Measurements from ENCODE around the gene MFAP5. TPM values are rescaled to one million over a fixed set of nuclear protein-coding genes. Genes with fewer than 3 reads are reported as not detected.
"Not testable (repeated sequence)": the region's sequence is repeated elsewhere in the genome, so short reads cannot be mapped to it uniquely, and the experiment has no call there.

MFAP5 gene
- total and polyA plus RNA-seq, 10 of the 15 experiments (the other 5 are each of a cell fraction or from before 2014, with no cell fraction given): 0.06 to 0.14 (median 0.12) TPM; not detected in 7

DNA sequence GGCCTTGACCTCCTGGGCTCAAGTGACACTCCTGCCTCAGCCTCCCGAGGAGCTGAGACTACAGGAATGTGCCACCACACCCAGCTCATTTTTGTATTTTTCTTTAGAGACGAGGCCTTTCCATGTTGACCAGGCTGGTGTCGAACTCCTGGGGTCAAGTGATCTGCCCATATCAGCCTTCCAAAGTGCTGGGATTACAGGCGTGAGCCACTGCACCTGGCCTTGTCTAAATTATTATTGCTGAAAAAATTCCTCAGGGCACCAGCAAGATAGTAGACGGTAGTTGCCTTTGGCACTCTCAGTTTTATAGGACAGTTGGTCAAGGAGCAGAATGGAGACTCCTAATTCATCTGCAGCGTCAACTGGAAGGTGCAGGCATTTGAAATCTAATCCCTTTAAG, 47.4 kb downstream of the MFAP5 start:
- intact Hi-C loops (cut with micrococcal nuclease; ENCODE audit: unreplicated experiment) (no loop called here), in situ Hi-C loops (cut with MboI) (no loop called here)
- H4K20me1 ChIP-seq (ENCODE audit: control insufficient read depth, insufficient read depth): no peaks in the 10 kb centered on the region
- DNase-seq (ENCODE audit: low read depth, low spot score) (no peak), ATAC-seq (no peak), FAIRE-seq (no peak)
- H3K4me1 ChIP-seq (ENCODE audit: control insufficient read depth, insufficient read depth, low read length): peaks cover 25% of the 10 kb centered on the region; the same call in 1 of the 2 replicates
- ChIA-PET CTCF (interaction anchor here (7.7 kb wide), 1 partner anchor 32 kb away, joined by 97 read pairs; no protein-coding TSS in a partner anchor), RAD21 (ENCODE audit: unreplicated experiment) (no interaction called here), POLR2A (interaction anchor here (0.6 kb wide), 1 partner anchor 9 kb away, joined by 3 read pairs; no protein-coding TSS in a partner anchor), SMC1A (ENCODE audit: uncharacterized antibody, unreplicated experiment) (interaction anchor here (2.1 kb wide), 1 partner anchor 33 kb away, joined by 7 read pairs; no protein-coding TSS in a partner anchor)
- peaks cover 2% of the 10 kb centered on the region; the same call in 1 of the 3 replicates for H3K9me3 ChIP-seq (replicated peaks; ENCODE audit: control insufficient read depth, insufficient read depth, low read length)
- H3K4me3 ChIP-seq: no peak overlapping the region
- H3K27me3 ChIP-seq (replicated peaks in 1 of 2; ENCODE audit: control insufficient read depth in 2 of 2, insufficient read depth in 2 of 2, low read length in 1 of 2): no peaks in the 10 kb centered on the region
- TF ChIP-seq NFXL1 (IDR thresholded peaks at IDR 0.05; ENCODE audit: borderline replicate concordance): no peak
- no peak for TF ChIP-seq SIX5 (IDR thresholded peaks at IDR 0.05; ENCODE audit: low read depth, low read length, severe bottlenecking)
- TF ChIP-seq, protein P1, sequence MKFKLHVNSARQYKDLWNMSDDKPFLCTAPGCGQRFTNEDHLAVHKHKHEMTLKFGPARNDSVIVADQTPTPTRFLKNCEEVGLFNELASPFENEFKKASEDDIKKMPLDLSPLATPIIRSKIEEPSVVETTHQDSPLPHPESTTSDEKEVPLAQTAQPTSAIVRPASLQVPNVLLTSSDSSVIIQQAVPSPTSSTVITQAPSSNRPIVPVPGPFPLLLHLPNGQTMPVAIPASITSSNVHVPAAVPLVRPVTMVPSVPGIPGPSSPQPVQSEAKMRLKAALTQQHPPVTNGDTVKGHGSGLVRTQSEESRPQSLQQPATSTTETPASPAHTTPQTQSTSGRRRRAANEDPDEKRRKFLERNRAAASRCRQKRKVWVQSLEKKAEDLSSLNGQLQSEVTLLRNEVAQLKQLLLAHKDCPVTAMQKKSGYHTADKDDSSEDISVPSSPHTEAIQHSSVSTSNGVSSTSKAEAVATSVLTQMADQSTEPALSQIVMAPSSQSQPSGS (IDR thresholded peaks at IDR 0.05; ENCODE audit: low read length): no peak
- no peak for TF ChIP-seq WRNIP1 (IDR thresholded peaks at IDR 0.05; ENCODE audit: borderline replicate concordance, low read depth, low read length)
- no peak overlapping the region for H3K27ac ChIP-seq (ENCODE audit: control insufficient read depth, insufficient read depth)
- no TSS peak for BruUV-seq (replicated peaks)
- WGBS (ENCODE audit: insufficient coverage, insufficient replicate concordance, low lambda C conversion rate, missing lambda C conversion rate): 88% methylated on average over 6 of the region's 6 CpGs
- H3K9ac ChIP-seq (ENCODE audit: control insufficient read depth, insufficient read depth, low read length): no peak overlapping the region
- no peak overlapping the region for H2AFZ ChIP-seq (ENCODE audit: control insufficient read depth, low read depth, low read length)
- no peaks in the 10 kb centered on the region for H3K36me3 ChIP-seq (ENCODE audit: control insufficient read depth in 2 of 2, insufficient read depth in 2 of 2, low read length in 1 of 2)
- no peak overlapping the region for H3K4me2 ChIP-seq (ENCODE audit: control insufficient read depth, insufficient read depth)
- no peaks in the 10 kb centered on the region; the same call in none of the 2 replicates for H3K79me2 ChIP-seq (ENCODE audit: control insufficient read depth, insufficient read depth, low read length)

DNA sequence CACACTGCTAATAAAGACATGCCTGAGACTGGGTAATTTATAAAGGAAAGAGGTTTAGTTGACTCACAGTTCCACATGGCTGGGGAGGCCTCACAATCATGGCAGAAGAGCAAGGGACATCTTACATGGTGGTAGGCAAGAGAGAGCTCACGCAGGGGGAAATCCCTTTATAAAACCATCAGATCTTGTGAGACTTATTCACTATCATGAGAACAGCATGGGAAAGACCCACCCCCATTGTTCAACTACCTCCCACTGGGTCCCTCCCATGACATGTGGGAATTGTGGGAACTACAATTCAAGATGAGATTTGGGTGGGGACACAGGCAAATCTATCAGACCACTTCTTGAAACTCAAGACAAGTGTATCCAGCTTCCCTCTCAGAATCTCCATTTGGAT, 48.7 kb downstream of the MFAP5 start:
- H3K4me1 ChIP-seq (ENCODE audit: control insufficient read depth, insufficient read depth, low read length): peaks cover 32% of the 10 kb centered on the region
- RAD21 ChIA-PET (ENCODE audit: unreplicated experiment): interaction anchor here (1.6 to 6.2 kb wide), 3 partner anchors 16 to 70 kb away, joined by 5 to 81 read pairs (median 6); no protein-coding TSS in a partner anchor
- H4K20me1 ChIP-seq (ENCODE audit: control insufficient read depth, insufficient read depth); H3K36me3 ChIP-seq (ENCODE audit: control insufficient read depth in 2 of 2, insufficient read depth in 2 of 2, low read length in 1 of 2); H3K9me3 ChIP-seq (replicated peaks; ENCODE audit: control insufficient read depth, insufficient read depth, low read length); H3K9ac ChIP-seq (ENCODE audit: control insufficient read depth, insufficient read depth, low read length); DNase-seq (ENCODE audit: low read depth, low spot score); H3K4me3 ChIP-seq; H3K27me3 ChIP-seq (replicated peaks in 1 of 2; ENCODE audit: control insufficient read depth in 2 of 2, insufficient read depth in 2 of 2, low read length in 1 of 2); BruUV-seq (replicated peaks); in situ Hi-C loops (cut with MboI); H3K79me2 ChIP-seq (ENCODE audit: control insufficient read depth, insufficient read depth, low read length); ATAC-seq; intact Hi-C loops (cut with micrococcal nuclease; ENCODE audit: unreplicated experiment); FAIRE-seq; H3K4me2 ChIP-seq (ENCODE audit: control insufficient read depth, insufficient read depth); H2AFZ ChIP-seq (ENCODE audit: control insufficient read depth, low read depth, low read length); H3K27ac ChIP-seq (ENCODE audit: control insufficient read depth, insufficient read depth): not testable (repeated sequence)
- WGBS (ENCODE audit: insufficient coverage, insufficient replicate concordance, low lambda C conversion rate, missing lambda C conversion rate): 47% methylated on average over 1 of the region's 1 CpG
- CTCF ChIA-PET: interaction anchor here (6.2 to 7.7 kb wide), 3 partner anchors 15 to 71 kb away, joined by 57 to 148 read pairs (median 97); partner anchors contain the start of gene CLEC4E
- SMC1A ChIA-PET (ENCODE audit: uncharacterized antibody, unreplicated experiment): interaction anchor here (2.1 to 7.0 kb wide), 4 partner anchors 15 to 68 kb away, joined by 7 to 89 read pairs (median 62); no protein-coding TSS in a partner anchor
- POLR2A ChIA-PET: interaction anchor here (1.8 kb wide), 1 partner anchor 15 kb away, joined by 11 read pairs; no protein-coding TSS in a partner anchor
